Subcutaneous abdominal adipose tissue (tissue), 5 donors: ENCODE measurements around the gene MBOAT2.

Experiments used
- H3K27ac ChIP-seq: one replicate; pipeline ENCODE4 v1.7.0; 2013; ENCODE audit warnings: low read depth, mild to moderate bottlenecking, inconsistent platforms, low read length, moderate library complexity
- H3K27me3 ChIP-seq, 5 donors: one replicate each; pipeline ENCODE4 v1.7.0; 2013; ENCODE audit warnings: low read length in 5 of 5, inconsistent platforms in 1 of 5; ENCODE audit not compliant: control insufficient read depth in 5 of 5, insufficient read depth in 4 of 5
- H3K36me3 ChIP-seq, 5 donors: one replicate each; pipeline ENCODE4 v1.7.0; 2013; ENCODE audit warnings: low read length in 5 of 5; ENCODE audit not compliant: control insufficient read depth in 5 of 5, insufficient read depth in 5 of 5
- H3K4me1 ChIP-seq, 5 donors: one replicate each; pipeline ENCODE4 v1.7.0; 2013; ENCODE audit warnings: low read length in 5 of 5, mild to moderate bottlenecking in 3 of 5, moderate library complexity in 1 of 5; ENCODE audit not compliant: control insufficient read depth in 5 of 5, insufficient read depth in 5 of 5
- H3K4me3 ChIP-seq, 5 donors: one replicate each; pipeline ENCODE4 v1.7.0; 2013; ENCODE audit warnings: low read length in 5 of 5, low read depth in 1 of 5
- H3K9ac ChIP-seq, 5 donors: one replicate each; pipeline ENCODE4 v1.7.0; 2013; ENCODE audit warnings: low read length in 5 of 5, mild to moderate bottlenecking in 4 of 5, moderate library complexity in 3 of 5
- H3K9me3 ChIP-seq, 5 donors: one replicate each; pipeline ENCODE4 v1.7.0; 2013; ENCODE audit warnings: low read length in 5 of 5; ENCODE audit not compliant: control insufficient read depth in 5 of 5
- donor health status: healthy.
- donor health status: healthy.
- donor health status: healthy.
- donor health status: healthy.
- donor health status: healthy.

MBOAT2 gene

GRCh38 chr2:8822218-8822617 lies 181.3 kb downstream of the MBOAT2 start:
- Histone ChIP-seq H3K9ac (no peak overlapping the region), H3K4me1 (peaks cover 0 to 15% (median 7%) of the 10 kb centered on the region in 5 donors), H3K36me3 (peaks cover 9 to 25% (median 19%) of the 10 kb centered on the region in 5 donors), H3K4me3 (no peak overlapping the region), H3K27me3 (no peaks in the 10 kb centered on the region), H3K27ac (peak overlapping the region; percentile 10), H3K9me3 (no peaks in the 10 kb centered on the region)

GRCh38 chr2:8821276-8822217 lies 181.9 kb downstream of the MBOAT2 start:
- Histone ChIP-seq H3K36me3 (peaks cover 9 to 26% (median 24%) of the 10 kb centered on the region in 5 donors), H3K4me3 (no peak overlapping the region), H3K9ac (no peak overlapping the region), H3K27me3 (no peaks in the 10 kb centered on the region), H3K9me3 (no peaks in the 10 kb centered on the region), H3K4me1 (peaks cover 0 to 15% (median 7%) of the 10 kb centered on the region in 5 donors), H3K27ac (peak overlapping the region; percentile 10)

- H3K9me3 ChIP-seq: no peaks in the 10 kb centered on the region
- H3K4me1 ChIP-seq: peaks cover 0 to 15% (median 7%) of the 10 kb centered on the region in 5 donors
- no peak overlapping the region for H3K9ac ChIP-seq
- peaks cover 18 to 37% (median 26%) of the 10 kb centered on the region in 5 donors for H3K36me3 ChIP-seq
- no peak overlapping the region for H3K4me3 ChIP-seq
- H3K27ac ChIP-seq: no peak overlapping the region
- no peaks in the 10 kb centered on the region for H3K27me3 ChIP-seq
Measured at GRCh38 chr2:8819948-8820347, 183.5 kb downstream of the MBOAT2 start.

GRCh38 chr2:8819194-8819593 lies 184.3 kb downstream of the MBOAT2 start:
- Histone ChIP-seq H3K4me1 (peaks cover 0 to 15% (median 7%) of the 10 kb centered on the region in 5 donors), H3K27me3 (no peaks in the 10 kb centered on the region), H3K4me3 (no peak overlapping the region), H3K9me3 (no peaks in the 10 kb centered on the region), H3K36me3 (peaks cover 19 to 37% (median 25%) of the 10 kb centered on the region in 5 donors), H3K9ac (no peak overlapping the region), H3K27ac (no peak overlapping the region)

- no peaks in the 10 kb centered on the region for H3K27me3 ChIP-seq
- H3K4me1 ChIP-seq: peaks cover 0 to 12% (median 7%) of the 10 kb centered on the region in 5 donors
- H3K36me3 ChIP-seq: peaks cover 24 to 41% (median 30%) of the 10 kb centered on the region in 5 donors
- no peaks in the 10 kb centered on the region for H3K9me3 ChIP-seq
- no peak overlapping the region for H3K4me3 ChIP-seq
- H3K9ac ChIP-seq: no peak overlapping the region
- H3K27ac ChIP-seq: no peak overlapping the region
Measured at GRCh38 chr2:8817221-8817620, 186.3 kb downstream of the MBOAT2 start.

- H3K27ac ChIP-seq: no peak overlapping the region
- no peak overlapping the region for H3K4me3 ChIP-seq
- peaks cover 34 to 87% (median 68%) of the 10 kb centered on the region in 5 donors for H3K36me3 ChIP-seq
- H3K9ac ChIP-seq: no peak overlapping the region
- no peaks in the 10 kb centered on the region for H3K9me3 ChIP-seq
- no peaks in the 10 kb centered on the region for H3K4me1 ChIP-seq
- H3K27me3 ChIP-seq: no peaks in the 10 kb centered on the region
Measured at GRCh38 chr2:8806885-8807704, 196.4 kb downstream of the MBOAT2 start.

- Histone ChIP-seq H3K36me3 (peaks cover 29 to 87% (median 69%) of the 10 kb centered on the region in 5 donors), H3K9ac (no peak overlapping the region), H3K27ac (no peak overlapping the region), H3K27me3 (no peaks in the 10 kb centered on the region), H3K4me3 (no peak overlapping the region), H3K4me1 (no peaks in the 10 kb centered on the region), H3K9me3 (no peaks in the 10 kb centered on the region)
Measured at GRCh38 chr2:8805278-8806210, 197.9 kb downstream of the MBOAT2 start.

- H3K36me3 ChIP-seq: peaks cover 32 to 88% (median 66%) of the 10 kb centered on the region in 5 donors
- no peak overlapping the region for H3K27ac ChIP-seq
- H3K4me3 ChIP-seq: no peak overlapping the region
- H3K9ac ChIP-seq: no peak overlapping the region
- no peaks in the 10 kb centered on the region for H3K27me3 ChIP-seq
- no peaks in the 10 kb centered on the region for H3K4me1 ChIP-seq
- H3K9me3 ChIP-seq: no peaks in the 10 kb centered on the region
Measured at GRCh38 chr2:8803658-8804379, 199.7 kb downstream of the MBOAT2 start.

- no peaks in the 10 kb centered on the region for H3K9me3 ChIP-seq
- no peaks in the 10 kb centered on the region for H3K27me3 ChIP-seq
- no peaks in the 10 kb centered on the region for H3K4me1 ChIP-seq
- no peak overlapping the region for H3K4me3 ChIP-seq
- peaks cover 43 to 83% (median 68%) of the 10 kb centered on the region in 5 donors for H3K36me3 ChIP-seq
- H3K27ac ChIP-seq: no peak overlapping the region
- no peak overlapping the region for H3K9ac ChIP-seq
Measured at GRCh38 chr2:8802741-8803140, 200.7 kb downstream of the MBOAT2 start.
